ENCODE measurements around the gene OR11L1.

OR11L1 gene

GRCh38 chr1:247841796-247842195 is at the start of gene OR11L1:
Gene OR11L1 (minus strand): TSS chr1:247841896. CDS start chr1:247841896, 0 bp downstream.
- no peak for FAIRE-seq
- DNase-seq (ENCODE audit: extremely low spot score, insufficient read length, low read depth): no peak

- FAIRE-seq (no peak), DNase-seq (ENCODE audit: extremely low spot score, insufficient read length, low read depth) (no peak)
Measured at GRCh38 chr1:247884797-247885413, 43.2 kb upstream of the OR11L1 start.

- DNase-seq (ENCODE audit: extremely low spot score, insufficient read length, low read depth) (no peak), FAIRE-seq (no peak)
Measured at GRCh38 chr1:247883346-247883745, 41.6 kb upstream of the OR11L1 start.

- DNase-seq (ENCODE audit: extremely low spot score, insufficient read length, low read depth) (no peak), FAIRE-seq (no peak)
Measured at GRCh38 chr1:247865416-247865815, 23.7 kb upstream of the OR11L1 start.

- FAIRE-seq (no peak), DNase-seq (ENCODE audit: extremely low spot score, insufficient read length, low read depth) (no peak)
Measured at GRCh38 chr1:247864644-247865043, 22.9 kb upstream of the OR11L1 start.

- DNase-seq (ENCODE audit: extremely low spot score, insufficient read length, low read depth): no peak
Measured at GRCh38 chr1:247862756-247863155, 21.1 kb upstream of the OR11L1 start.

GRCh38 chr1:247857985-247858619 is 16.4 kb upstream of the OR11L1 start:
- DNase-seq (ENCODE audit: extremely low spot score, insufficient read length, low read depth) (no peak), FAIRE-seq (no peak)

More at GRCh38 chr1:247862756-247863155, 21.1 kb upstream of the OR11L1 start:
- FAIRE-seq: no peak

- no peak for FAIRE-seq
- no peak for DNase-seq (ENCODE audit: extremely low spot score, insufficient read length, low read depth)
Measured at GRCh38 chr1:247857069-247857984, 15.6 kb upstream of the OR11L1 start, which contains the start of gene TRIM58. Gene TRIM58 (plus strand): TSS chr1:247857187. CDS start chr1:247857247, 60 bp downstream.

GRCh38 chr1:247855911-247856310 is 14.2 kb upstream of the OR11L1 start:
- FAIRE-seq: no peak
- no peak for DNase-seq (ENCODE audit: extremely low spot score, insufficient read length, low read depth)

GRCh38 chr1:247854899-247855545 is 13.3 kb upstream of the OR11L1 start:
- FAIRE-seq (no peak), DNase-seq (ENCODE audit: extremely low spot score, insufficient read length, low read depth) (no peak)

- DNase-seq (ENCODE audit: extremely low spot score, insufficient read length, low read depth): no peak
- no peak for FAIRE-seq
Measured at GRCh38 chr1:247849616-247850015, 7.9 kb upstream of the OR11L1 start.

- FAIRE-seq (no peak), DNase-seq (ENCODE audit: extremely low spot score, insufficient read length, low read depth) (no peak)
Measured at GRCh38 chr1:247848346-247848745, 6.7 kb upstream of the OR11L1 start.

- DNase-seq (ENCODE audit: extremely low spot score, insufficient read length, low read depth): no peak
- no peak for FAIRE-seq
Measured at GRCh38 chr1:247845693-247846017, 4.0 kb upstream of the OR11L1 start.

GRCh38 chr1:247845011-247845692 is 3.5 kb upstream of the OR11L1 start:
- FAIRE-seq (no peak), DNase-seq (ENCODE audit: extremely low spot score, insufficient read length, low read depth) (no peak)

- no peak for DNase-seq (ENCODE audit: extremely low spot score, insufficient read length, low read depth)
- FAIRE-seq: no peak
Measured at GRCh38 chr1:247843411-247843810, 1.7 kb upstream of the OR11L1 start.

GRCh38 chr1:247840818-247841217 is 878 bp downstream of the OR11L1 start:
- FAIRE-seq: no peak

GRCh38 chr1:247833601-247834000 is 8.1 kb downstream of the OR11L1 start:
- no peak for DNase-seq (ENCODE audit: extremely low spot score, insufficient read length, low read depth)
- FAIRE-seq: no peak

More at GRCh38 chr1:247840818-247841217, 878 bp downstream of the OR11L1 start:
- DNase-seq (ENCODE audit: extremely low spot score, insufficient read length, low read depth): no peak

GRCh38 chr1:247829656-247830055 is 12.0 kb downstream of the OR11L1 start:
- no peak for DNase-seq (ENCODE audit: extremely low spot score, insufficient read length, low read depth)
- no peak for FAIRE-seq

GRCh38 chr1:247825362-247825761 is 16.3 kb downstream of the OR11L1 start:
- FAIRE-seq (no peak), DNase-seq (ENCODE audit: extremely low spot score, insufficient read length, low read depth) (no peak)

- FAIRE-seq (no peak), DNase-seq (ENCODE audit: extremely low spot score, insufficient read length, low read depth) (no peak)
Measured at GRCh38 chr1:247824023-247824422, 17.7 kb downstream of the OR11L1 start, which contains the start of gene OR14A16. Gene OR14A16 (minus strand): TSS chr1:247824119. CDS start chr1:247815729, 8,390 bp downstream.
